ENCODE data around the gene LDLRAD3. TPM values are rescaled to one million over a fixed set of nuclear protein-coding genes. Genes with fewer than 3 reads are reported as not detected.

The LDLRAD3 gene
- total and polyA plus RNA-seq, 3 experiments from 2014 or later = 0.09 to 0.44 TPM; not detected in 1

GRCh38 chr11:36033936-36034335 lies 90.1 kb downstream of the LDLRAD3 start:
- no peaks in the 10 kb centered on the region for H3K36me3 ChIP-seq (ENCODE audit: insufficient read depth, low read length)
- no peaks in the 10 kb centered on the region for H3K4me1 Mint-ChIP-seq
- no peaks in the 10 kb centered on the region for H3K9me3 Mint-ChIP-seq
- ChIA-PET POLR2A (no interaction called here), CTCF (no interaction called here)
- H3K9me3 ChIP-seq (ENCODE audit: low read length) = no peaks in the 10 kb centered on the region
- no peak overlapping the region for H3K27ac Mint-ChIP-seq
- DNase-seq = no peak
- no peaks in the 10 kb centered on the region for H3K4me1 ChIP-seq (ENCODE audit: insufficient read depth, low read length)
- H3K4me3 Mint-ChIP-seq = no peak overlapping the region
- no peaks in the 10 kb centered on the region for H3K27me3 ChIP-seq (ENCODE audit: insufficient read depth, low read length, poor library complexity, severe bottlenecking)
- no peak overlapping the region for H3K4me3 ChIP-seq (ENCODE audit: low read length)
- no peaks in the 10 kb centered on the region for H3K36me3 Mint-ChIP-seq
- H3K27ac ChIP-seq (ENCODE audit: low read depth, low read length) = no peak overlapping the region
- H3K27me3 Mint-ChIP-seq = peaks cover 0 to 2% of the 10 kb centered on the region in 2 donors

DNA sequence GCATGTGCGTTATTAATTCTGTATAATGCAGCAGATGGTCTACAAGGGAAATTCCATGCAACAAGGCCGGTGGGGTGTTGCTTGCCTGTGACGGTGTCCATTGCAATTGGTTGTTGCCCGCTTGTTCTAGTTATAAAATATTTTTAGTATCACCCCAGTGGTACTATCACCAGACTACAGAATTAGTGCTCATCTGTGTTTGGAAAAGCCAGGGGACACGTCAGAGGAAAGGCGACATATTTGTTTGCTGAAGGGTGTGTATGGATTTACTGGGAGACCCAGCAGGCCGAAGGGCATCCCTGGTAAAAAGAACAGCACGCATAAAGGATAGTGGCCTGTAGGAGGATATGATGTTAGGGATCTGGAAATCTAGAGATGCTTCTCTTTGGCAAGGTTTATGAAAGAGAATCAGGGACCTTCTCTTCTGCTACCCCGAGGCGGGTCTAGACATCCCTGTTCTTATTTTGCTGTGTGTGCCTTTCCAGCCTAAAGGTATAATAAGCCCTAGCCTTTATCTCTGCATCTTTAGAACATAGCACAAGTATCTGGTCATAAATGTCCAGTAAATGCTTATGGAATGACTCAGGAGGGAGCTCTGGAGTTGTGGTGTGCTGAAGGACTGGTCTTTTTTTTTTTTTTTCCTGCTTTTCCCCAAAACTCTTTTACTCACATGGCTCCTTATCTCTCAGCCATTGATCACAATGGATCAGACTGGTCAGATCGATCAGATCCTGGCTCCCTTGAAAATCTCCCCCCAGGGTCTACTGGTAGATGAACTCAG lies 90.9 kb downstream of the LDLRAD3 start:
- POLR2A ChIA-PET = no interaction called here
- Histone ChIP-seq H3K4me3 (ENCODE audit: low read length) (no peak overlapping the region), H3K9me3 (ENCODE audit: low read length) (no peaks in the 10 kb centered on the region), H3K4me1 (ENCODE audit: insufficient read depth, low read length) (no peaks in the 10 kb centered on the region), H3K36me3 (ENCODE audit: insufficient read depth, low read length) (no peaks in the 10 kb centered on the region), H3K27ac (ENCODE audit: low read depth, low read length) (no peak overlapping the region), H3K27me3 (ENCODE audit: insufficient read depth, low read length, poor library complexity, severe bottlenecking) (no peaks in the 10 kb centered on the region)
- peaks cover under 1 to 5% of the 10 kb centered on the region in 2 donors for H3K27me3 Mint-ChIP-seq
- no peak overlapping the region for H3K27ac Mint-ChIP-seq
- CTCF ChIA-PET = no interaction called here
- H3K36me3 Mint-ChIP-seq = no peaks in the 10 kb centered on the region
- H3K4me1 Mint-ChIP-seq = no peaks in the 10 kb centered on the region
- H3K4me3 Mint-ChIP-seq = no peak overlapping the region
- no peaks in the 10 kb centered on the region for H3K9me3 Mint-ChIP-seq
- DNase-seq = no peak

DNA sequence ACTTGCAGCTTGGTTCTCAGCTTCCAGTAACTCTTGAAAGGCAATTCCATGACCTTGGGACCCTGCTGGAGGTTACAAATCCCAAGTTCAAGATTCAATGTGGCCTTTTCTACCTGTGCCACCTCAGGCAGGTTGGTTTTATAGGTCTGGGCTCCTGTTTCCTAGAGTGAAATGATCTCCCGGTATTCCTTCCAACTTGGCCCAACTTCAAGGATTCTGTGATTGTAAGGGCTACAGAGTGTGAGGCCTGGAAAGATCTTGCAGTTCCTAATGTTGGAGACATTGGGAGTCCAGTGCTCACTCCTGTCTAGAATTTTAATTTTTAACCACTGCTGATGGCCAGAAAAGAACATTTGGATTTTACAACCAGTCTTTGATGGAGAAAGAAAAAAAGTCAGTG lies 91.6 kb downstream of the LDLRAD3 start:
- Mint-ChIP-seq H3K4me3 (no peak overlapping the region), H3K27me3 (peaks cover 2 to 10% of the 10 kb centered on the region in 2 donors), H3K9me3 (no peaks in the 10 kb centered on the region), H3K36me3 (no peaks in the 10 kb centered on the region), H3K4me1 (no peaks in the 10 kb centered on the region), H3K27ac (no peak overlapping the region)
- CTCF ChIA-PET = no interaction called here
- Histone ChIP-seq H3K36me3 (ENCODE audit: insufficient read depth, low read length) (no peaks in the 10 kb centered on the region), H3K27ac (ENCODE audit: low read depth, low read length) (no peak overlapping the region), H3K27me3 (ENCODE audit: insufficient read depth, low read length, poor library complexity, severe bottlenecking) (no peaks in the 10 kb centered on the region), H3K9me3 (ENCODE audit: low read length) (no peaks in the 10 kb centered on the region), H3K4me1 (ENCODE audit: insufficient read depth, low read length) (no peaks in the 10 kb centered on the region), H3K4me3 (ENCODE audit: low read length) (no peak overlapping the region)
- POLR2A ChIA-PET = no interaction called here
- DNase-seq = no peak

DNA sequence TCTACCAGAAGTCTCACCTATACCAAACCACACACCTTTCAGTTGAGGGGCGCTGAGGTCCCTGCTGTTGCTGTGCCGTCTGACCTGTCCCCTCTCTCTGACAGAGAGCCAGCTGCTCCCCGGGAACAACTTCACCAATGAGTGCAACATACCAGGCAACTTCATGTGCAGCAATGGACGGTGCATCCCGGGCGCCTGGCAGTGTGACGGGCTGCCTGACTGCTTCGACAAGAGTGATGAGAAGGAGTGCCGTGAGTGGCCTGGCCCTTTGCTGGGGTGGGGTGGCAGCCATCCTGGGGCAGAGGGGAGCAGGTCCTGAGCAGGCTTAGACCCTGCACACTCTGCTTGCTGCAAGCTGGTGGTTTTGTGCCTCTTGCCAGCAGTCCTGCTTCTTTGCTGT lies 92.1 kb downstream of the LDLRAD3 start:
- no peak for DNase-seq
- ChIA-PET POLR2A (no interaction called here), CTCF (no interaction called here)
- H3K4me1 Mint-ChIP-seq = no peaks in the 10 kb centered on the region
- H3K36me3 Mint-ChIP-seq = no peaks in the 10 kb centered on the region
- Histone ChIP-seq H3K9me3 (ENCODE audit: low read length) (no peaks in the 10 kb centered on the region), H3K4me1 (ENCODE audit: insufficient read depth, low read length) (no peaks in the 10 kb centered on the region), H3K4me3 (ENCODE audit: low read length) (no peak overlapping the region), H3K27ac (ENCODE audit: low read depth, low read length) (no peak overlapping the region), H3K27me3 (ENCODE audit: insufficient read depth, low read length, poor library complexity, severe bottlenecking) (no peaks in the 10 kb centered on the region), H3K36me3 (ENCODE audit: insufficient read depth, low read length) (no peaks in the 10 kb centered on the region)
- H3K27ac Mint-ChIP-seq = no peak overlapping the region
- no peaks in the 10 kb centered on the region for H3K9me3 Mint-ChIP-seq
- H3K27me3 Mint-ChIP-seq = peaks cover 2 to 10% of the 10 kb centered on the region in 2 donors
- H3K4me3 Mint-ChIP-seq = no peak overlapping the region

DNA sequence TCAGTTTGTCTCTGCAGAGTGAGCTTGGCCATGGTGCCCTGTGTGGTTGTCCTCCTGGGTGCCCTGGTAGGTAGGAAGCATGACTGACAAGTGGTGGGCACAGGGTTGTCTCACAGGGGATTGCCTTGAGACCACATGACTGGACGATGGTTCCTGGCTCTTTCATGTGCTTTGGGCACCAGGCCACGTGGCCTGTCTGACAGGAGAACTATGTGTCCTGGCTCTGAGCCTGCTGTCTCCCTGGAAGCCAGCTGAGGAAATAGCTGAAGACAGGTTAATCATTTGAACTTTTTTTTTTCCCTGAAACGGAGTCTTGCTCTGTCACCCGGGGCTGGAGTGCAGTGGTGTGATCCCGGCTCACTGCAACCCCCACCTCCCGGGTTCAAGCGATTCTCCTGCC lies 93.2 kb downstream of the LDLRAD3 start:
- no peak for DNase-seq
- H3K27me3 Mint-ChIP-seq = peaks cover 3 to 10% of the 10 kb centered on the region in 2 donors
- ChIA-PET CTCF (no interaction called here), POLR2A (no interaction called here)
- H3K4me3 Mint-ChIP-seq = no peak overlapping the region
- H3K9me3 ChIP-seq (ENCODE audit: low read length) = no peaks in the 10 kb centered on the region
- no peak overlapping the region for H3K27ac ChIP-seq (ENCODE audit: low read depth, low read length)
- H3K4me1 Mint-ChIP-seq = no peaks in the 10 kb centered on the region
- no peaks in the 10 kb centered on the region for H3K4me1 ChIP-seq (ENCODE audit: insufficient read depth, low read length)
- H3K27me3 ChIP-seq (ENCODE audit: insufficient read depth, low read length, poor library complexity, severe bottlenecking) = no peaks in the 10 kb centered on the region
- no peaks in the 10 kb centered on the region for H3K9me3 Mint-ChIP-seq
- H3K36me3 ChIP-seq (ENCODE audit: insufficient read depth, low read length) = no peaks in the 10 kb centered on the region
- H3K27ac Mint-ChIP-seq = no peak overlapping the region
- no peak overlapping the region for H3K4me3 ChIP-seq (ENCODE audit: low read length)
- no peaks in the 10 kb centered on the region for H3K36me3 Mint-ChIP-seq

DNA sequence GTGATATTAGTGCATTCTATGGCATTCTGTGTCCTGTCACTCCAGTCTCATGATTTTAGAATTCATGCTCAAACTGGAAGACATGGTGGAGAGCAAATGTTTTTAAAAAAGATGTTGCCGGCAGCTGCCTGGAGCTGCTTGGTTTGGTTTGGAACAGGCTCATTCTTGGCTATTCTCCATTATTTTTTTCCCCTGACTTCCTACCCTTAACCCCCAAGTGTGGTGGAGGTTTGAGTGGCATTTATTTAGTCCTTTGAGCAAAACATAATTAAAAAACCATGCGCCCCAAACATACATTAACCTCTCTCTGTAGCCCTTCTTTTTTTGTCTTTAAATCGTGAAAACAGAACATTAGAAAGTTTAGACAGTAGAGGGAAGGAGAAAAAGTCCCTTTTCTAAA lies 94.7 kb downstream of the LDLRAD3 start:
- Histone ChIP-seq H3K27ac (ENCODE audit: low read depth, low read length) (no peak overlapping the region), H3K36me3 (ENCODE audit: insufficient read depth, low read length) (no peaks in the 10 kb centered on the region), H3K4me3 (ENCODE audit: low read length) (no peak overlapping the region), H3K27me3 (ENCODE audit: insufficient read depth, low read length, poor library complexity, severe bottlenecking) (no peaks in the 10 kb centered on the region), H3K4me1 (ENCODE audit: insufficient read depth, low read length) (no peaks in the 10 kb centered on the region), H3K9me3 (ENCODE audit: low read length) (no peaks in the 10 kb centered on the region)
- no peak overlapping the region for H3K27ac Mint-ChIP-seq
- H3K36me3 Mint-ChIP-seq = no peaks in the 10 kb centered on the region
- POLR2A ChIA-PET = no interaction called here
- CTCF ChIA-PET = interaction anchor here (1.2 kb wide), 1 partner anchor 15 kb away, joined by 3 read pairs; no protein-coding TSS in a partner anchor
- no peak overlapping the region for H3K4me3 Mint-ChIP-seq
- DNase-seq = no peak
- H3K27me3 Mint-ChIP-seq = peaks cover 3 to 13% of the 10 kb centered on the region in 2 donors
- no peaks in the 10 kb centered on the region for H3K9me3 Mint-ChIP-seq
- no peaks in the 10 kb centered on the region for H3K4me1 Mint-ChIP-seq

DNA sequence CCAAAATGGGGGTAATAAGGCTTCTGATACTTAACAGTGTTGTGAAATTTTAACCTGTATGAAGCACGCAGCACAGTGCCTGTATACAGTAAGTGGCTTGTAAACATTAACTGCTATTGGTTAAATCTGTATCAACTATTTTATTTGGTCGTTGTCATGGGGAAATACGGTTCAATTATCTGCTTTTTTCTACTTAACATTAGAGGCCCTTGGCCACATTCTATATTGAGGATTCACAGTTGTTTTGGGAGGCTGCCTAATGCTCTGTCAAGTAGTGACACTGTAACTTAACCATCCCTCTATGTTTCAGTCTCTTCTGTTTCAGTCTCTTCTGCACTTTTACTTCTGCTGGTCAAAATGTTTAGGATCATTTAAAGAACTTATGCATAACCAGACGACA lies 95.6 kb downstream of the LDLRAD3 start:
- no peak overlapping the region for H3K27ac Mint-ChIP-seq
- CTCF ChIA-PET = interaction anchor here (1.2 kb wide), 1 partner anchor 16 kb away, joined by 3 read pairs; no protein-coding TSS in a partner anchor

DNA sequence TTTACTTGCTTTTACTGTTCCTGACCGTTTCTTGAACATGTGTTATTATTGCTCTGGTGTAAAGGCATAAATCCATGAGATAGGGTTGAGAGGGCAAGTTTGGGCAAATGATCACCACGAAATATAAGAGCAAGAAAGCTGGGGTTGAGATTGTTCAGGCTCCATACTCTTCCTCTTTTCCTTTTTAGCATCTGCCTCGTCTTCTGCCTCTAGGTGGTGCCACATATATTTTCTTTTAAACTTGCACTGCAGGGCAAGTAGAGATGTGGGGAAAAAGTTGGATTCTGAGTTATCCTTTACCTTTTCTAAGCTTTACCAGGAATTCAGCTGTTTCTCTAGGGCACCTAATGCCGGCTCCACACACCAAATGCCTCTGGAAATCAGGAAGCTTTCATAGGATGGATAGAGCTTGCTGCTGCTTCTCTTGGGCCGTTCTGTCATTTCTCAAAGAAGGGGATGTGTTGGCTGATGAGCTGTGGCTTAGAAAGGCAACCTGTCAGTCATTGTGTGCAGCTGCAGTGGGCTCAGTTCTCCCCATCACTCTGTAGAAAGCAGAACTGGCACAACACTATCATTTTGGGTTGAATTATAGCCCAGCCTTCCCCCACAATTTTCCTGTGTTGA lies 98.2 kb downstream of the LDLRAD3 start:
- no peak overlapping the region for H3K27ac ChIP-seq (ENCODE audit: low read depth, low read length)
- no peaks in the 10 kb centered on the region for H3K4me1 ChIP-seq (ENCODE audit: insufficient read depth, low read length)
- H3K27me3 Mint-ChIP-seq = peaks cover 5 to 14% of the 10 kb centered on the region in 2 donors
- POLR2A ChIA-PET = no interaction called here
- H3K9me3 ChIP-seq (ENCODE audit: low read length) = no peaks in the 10 kb centered on the region
- no peak overlapping the region for H3K4me3 Mint-ChIP-seq
- no peaks in the 10 kb centered on the region for H3K36me3 ChIP-seq (ENCODE audit: insufficient read depth, low read length)
- no peaks in the 10 kb centered on the region for H3K36me3 Mint-ChIP-seq
- H3K4me1 Mint-ChIP-seq = no peaks in the 10 kb centered on the region
- no peak overlapping the region for H3K4me3 ChIP-seq (ENCODE audit: low read length)
- no peak for DNase-seq
- CTCF ChIA-PET = no interaction called here
- H3K27me3 ChIP-seq (ENCODE audit: insufficient read depth, low read length, poor library complexity, severe bottlenecking) = no peaks in the 10 kb centered on the region
- no peak overlapping the region for H3K27ac Mint-ChIP-seq
- peaks cover 0 to 5% (median 0%) of the 10 kb centered on the region in 5 donors for H3K9me3 Mint-ChIP-seq

More for the DNA sequence above, 95.6 kb downstream of the LDLRAD3 start:
- no peaks in the 10 kb centered on the region for H3K36me3 Mint-ChIP-seq
- H3K4me1 Mint-ChIP-seq = no peaks in the 10 kb centered on the region
- Histone ChIP-seq H3K4me1 (ENCODE audit: insufficient read depth, low read length) (no peaks in the 10 kb centered on the region), H3K4me3 (ENCODE audit: low read length) (no peak overlapping the region), H3K36me3 (ENCODE audit: insufficient read depth, low read length) (no peaks in the 10 kb centered on the region), H3K9me3 (ENCODE audit: low read length) (no peaks in the 10 kb centered on the region), H3K27ac (ENCODE audit: low read depth, low read length) (no peak overlapping the region), H3K27me3 (ENCODE audit: insufficient read depth, low read length, poor library complexity, severe bottlenecking) (no peaks in the 10 kb centered on the region)
- H3K27me3 Mint-ChIP-seq = peaks cover 3 to 14% of the 10 kb centered on the region in 2 donors
- no peaks in the 10 kb centered on the region for H3K9me3 Mint-ChIP-seq
- no peak for DNase-seq
- H3K4me3 Mint-ChIP-seq = no peak overlapping the region
- POLR2A ChIA-PET = no interaction called here
